ENCODE measurements around the gene CBR4.

- TF ChIP-seq CTCF (IDR thresholded peaks at IDR 0.05 in 8 of 11, conservative IDR thresholded peaks at IDR 0.05 in 3 of 11): no peak
- TF ChIP-seq POLR2A (IDR thresholded peaks at IDR 0.05): no peak
These were observed 27.5 kb upstream of the CBR4 start for GRCh38 chr4:169037506-169037905.

Measured in spleen (tissue), 7 donors.